Vagina (tissue), 2 donors: ENCODE results near the gene COL16A1.

Experiments used
- POLR2A ChIP-seq, 2 donors: fragments of 450-650 bp; IDR thresholded peaks; one replicate each; pipeline ENCODE4 v1.6.1; 2017; ENCODE audit warnings: antibody characterized with exemption in 2 of 2, mild to moderate bottlenecking in 2 of 2, moderate library complexity in 2 of 2
- POLR2AphosphoS5 ChIP-seq, 2 donors: sonication (generic); formaldehyde crosslinking; IDR thresholded peaks; one replicate each; pipeline ENCODE4 v1.9.0; 2017; ENCODE audit warnings: antibody characterized with exemption in 2 of 2, mild to moderate bottlenecking in 2 of 2, low read depth in 1 of 2; ENCODE audit not compliant: insufficient read depth in 1 of 2
- TF ChIP-seq, protein P1 (sequence below), 3 experiments: fragments of 450-650 bp in 2 of 3; fragments of 200-600 bp in 1 of 3; sonication (generic) in 1 of 3; IDR thresholded peaks; one replicate each; pipeline ENCODE4 v1.5.1; 2017 to 2019; ENCODE audit warnings: antibody characterized with exemption in 3 of 3, mild to moderate bottlenecking in 2 of 3, moderate library complexity in 2 of 3

GRCh38 chr1:31675161-31675560 is 28.7 kb downstream of the COL16A1 start:
- TF ChIP-seq, protein P1, sequence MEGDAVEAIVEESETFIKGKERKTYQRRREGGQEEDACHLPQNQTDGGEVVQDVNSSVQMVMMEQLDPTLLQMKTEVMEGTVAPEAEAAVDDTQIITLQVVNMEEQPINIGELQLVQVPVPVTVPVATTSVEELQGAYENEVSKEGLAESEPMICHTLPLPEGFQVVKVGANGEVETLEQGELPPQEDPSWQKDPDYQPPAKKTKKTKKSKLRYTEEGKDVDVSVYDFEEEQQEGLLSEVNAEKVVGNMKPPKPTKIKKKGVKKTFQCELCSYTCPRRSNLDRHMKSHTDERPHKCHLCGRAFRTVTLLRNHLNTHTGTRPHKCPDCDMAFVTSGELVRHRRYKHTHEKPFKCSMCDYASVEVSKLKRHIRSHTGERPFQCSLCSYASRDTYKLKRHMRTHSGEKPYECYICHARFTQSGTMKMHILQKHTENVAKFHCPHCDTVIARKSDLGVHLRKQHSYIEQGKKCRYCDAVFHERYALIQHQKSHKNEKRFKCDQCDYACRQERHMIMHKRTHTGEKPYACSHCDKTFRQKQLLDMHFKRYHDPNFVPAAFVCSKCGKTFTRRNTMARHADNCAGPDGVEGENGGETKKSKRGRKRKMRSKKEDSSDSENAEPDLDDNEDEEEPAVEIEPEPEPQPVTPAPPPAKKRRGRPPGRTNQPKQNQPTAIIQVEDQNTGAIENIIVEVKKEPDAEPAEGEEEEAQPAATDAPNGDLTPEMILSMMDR (IDR thresholded peaks at IDR 0.05): no peak
- TF ChIP-seq POLR2A (IDR thresholded peaks at IDR 0.05) (no peak), POLR2AphosphoS5 (IDR thresholded peaks at IDR 0.05; ENCODE audit: insufficient read depth in 1 of 2, low read depth in 1 of 2) (no peak)
